ENCODE results near the gene NACC1. TPM values are rescaled to one million over a fixed set of nuclear protein-coding genes. Genes with fewer than 3 reads are reported as not detected.

Gene NACC1
- total and polyA plus RNA-seq, 2 experiments from 2014 or later, result 12.4 to 260 TPM

DNA sequence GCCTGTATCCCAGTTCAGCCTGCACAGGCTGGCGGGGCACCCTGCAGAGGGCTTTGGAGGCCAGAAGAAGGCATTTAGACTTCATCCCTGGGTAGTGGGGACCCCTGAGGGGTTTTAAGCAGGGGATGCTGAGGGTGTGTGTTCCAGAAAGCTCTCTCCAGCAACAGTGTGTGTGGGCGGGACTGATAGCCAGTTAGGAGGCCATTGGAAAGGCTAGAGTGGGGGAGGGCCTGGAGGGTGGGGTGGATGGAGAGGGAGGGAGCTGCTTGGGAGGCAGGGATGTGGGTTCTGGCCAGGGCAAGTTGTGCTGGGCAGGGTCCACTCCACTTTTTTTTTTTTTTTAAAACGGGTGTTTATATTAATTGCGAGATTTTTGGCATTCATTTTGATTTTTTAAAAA is 43.7 kb upstream of the NACC1 start:
- H3K9me2 ChIP-seq (ENCODE audit: insufficient read depth), result no peaks in the 10 kb centered on the region
- H3K4me3 ChIP-seq, result no peak overlapping the region
- peaks cover 24% of the 10 kb centered on the region for H3K4me1 ChIP-seq (ENCODE audit: insufficient read depth)
- no peak for TF ChIP-seq EZH2 (IDR thresholded peaks at IDR 0.05; ENCODE audit: low read depth, unreplicated experiment)
- TF ChIP-seq ZNF331 (CRISPR knock-in tag; IDR thresholded peaks at IDR 0.05; ENCODE audit: low read depth), result no peak
- TF ChIP-seq, protein P1, sequence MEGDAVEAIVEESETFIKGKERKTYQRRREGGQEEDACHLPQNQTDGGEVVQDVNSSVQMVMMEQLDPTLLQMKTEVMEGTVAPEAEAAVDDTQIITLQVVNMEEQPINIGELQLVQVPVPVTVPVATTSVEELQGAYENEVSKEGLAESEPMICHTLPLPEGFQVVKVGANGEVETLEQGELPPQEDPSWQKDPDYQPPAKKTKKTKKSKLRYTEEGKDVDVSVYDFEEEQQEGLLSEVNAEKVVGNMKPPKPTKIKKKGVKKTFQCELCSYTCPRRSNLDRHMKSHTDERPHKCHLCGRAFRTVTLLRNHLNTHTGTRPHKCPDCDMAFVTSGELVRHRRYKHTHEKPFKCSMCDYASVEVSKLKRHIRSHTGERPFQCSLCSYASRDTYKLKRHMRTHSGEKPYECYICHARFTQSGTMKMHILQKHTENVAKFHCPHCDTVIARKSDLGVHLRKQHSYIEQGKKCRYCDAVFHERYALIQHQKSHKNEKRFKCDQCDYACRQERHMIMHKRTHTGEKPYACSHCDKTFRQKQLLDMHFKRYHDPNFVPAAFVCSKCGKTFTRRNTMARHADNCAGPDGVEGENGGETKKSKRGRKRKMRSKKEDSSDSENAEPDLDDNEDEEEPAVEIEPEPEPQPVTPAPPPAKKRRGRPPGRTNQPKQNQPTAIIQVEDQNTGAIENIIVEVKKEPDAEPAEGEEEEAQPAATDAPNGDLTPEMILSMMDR (conservative IDR thresholded peaks at IDR 0.05; ENCODE audit: low read depth in 2 of 2), result no peak
- TF ChIP-seq NANOG (IDR thresholded peaks at IDR 0.05; ENCODE audit: borderline replicate concordance), result no peak
- TF ChIP-seq, protein P2, sequence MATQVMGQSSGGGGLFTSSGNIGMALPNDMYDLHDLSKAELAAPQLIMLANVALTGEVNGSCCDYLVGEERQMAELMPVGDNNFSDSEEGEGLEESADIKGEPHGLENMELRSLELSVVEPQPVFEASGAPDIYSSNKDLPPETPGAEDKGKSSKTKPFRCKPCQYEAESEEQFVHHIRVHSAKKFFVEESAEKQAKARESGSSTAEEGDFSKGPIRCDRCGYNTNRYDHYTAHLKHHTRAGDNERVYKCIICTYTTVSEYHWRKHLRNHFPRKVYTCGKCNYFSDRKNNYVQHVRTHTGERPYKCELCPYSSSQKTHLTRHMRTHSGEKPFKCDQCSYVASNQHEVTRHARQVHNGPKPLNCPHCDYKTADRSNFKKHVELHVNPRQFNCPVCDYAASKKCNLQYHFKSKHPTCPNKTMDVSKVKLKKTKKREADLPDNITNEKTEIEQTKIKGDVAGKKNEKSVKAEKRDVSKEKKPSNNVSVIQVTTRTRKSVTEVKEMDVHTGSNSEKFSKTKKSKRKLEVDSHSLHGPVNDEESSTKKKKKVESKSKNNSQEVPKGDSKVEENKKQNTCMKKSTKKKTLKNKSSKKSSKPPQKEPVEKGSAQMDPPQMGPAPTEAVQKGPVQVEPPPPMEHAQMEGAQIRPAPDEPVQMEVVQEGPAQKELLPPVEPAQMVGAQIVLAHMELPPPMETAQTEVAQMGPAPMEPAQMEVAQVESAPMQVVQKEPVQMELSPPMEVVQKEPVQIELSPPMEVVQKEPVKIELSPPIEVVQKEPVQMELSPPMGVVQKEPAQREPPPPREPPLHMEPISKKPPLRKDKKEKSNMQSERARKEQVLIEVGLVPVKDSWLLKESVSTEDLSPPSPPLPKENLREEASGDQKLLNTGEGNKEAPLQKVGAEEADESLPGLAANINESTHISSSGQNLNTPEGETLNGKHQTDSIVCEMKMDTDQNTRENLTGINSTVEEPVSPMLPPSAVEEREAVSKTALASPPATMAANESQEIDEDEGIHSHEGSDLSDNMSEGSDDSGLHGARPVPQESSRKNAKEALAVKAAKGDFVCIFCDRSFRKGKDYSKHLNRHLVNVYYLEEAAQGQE (IDR thresholded peaks at IDR 0.05; ENCODE audit: unreplicated experiment), result no peak
- TF ChIP-seq EZH2phosphoT487 (IDR thresholded peaks at IDR 0.05; ENCODE audit: unreplicated experiment), result no peak
- TF ChIP-seq CREB1 (CRISPR knock-in tag; IDR thresholded peaks at IDR 0.05; ENCODE audit: low read depth), result no peak
- TF ChIP-seq STAT1 (IDR thresholded peaks at IDR 0.05; ENCODE audit: unreplicated experiment), result no peak
- TF ChIP-seq ZNF114 (CRISPR knock-in tag; IDR thresholded peaks at IDR 0.05), result no peak
- TF ChIP-seq ETS1 (IDR thresholded peaks at IDR 0.05), result no peak
- no peak for TF ChIP-seq JUNB (IDR thresholded peaks at IDR 0.05; ENCODE audit: unreplicated experiment)
- no peak for TF ChIP-seq POLR2AphosphoS5 (IDR thresholded peaks at IDR 0.05; ENCODE audit: low read depth)
- TF ChIP-seq ZNF462 (CRISPR knock-in tag; IDR thresholded peaks at IDR 0.05), result no peak
- Mint-ChIP-seq H3K36me3 (ENCODE audit: low read depth) (no peaks in the 10 kb centered on the region), H3K4me3 (no peak overlapping the region), H3K27ac (no peak overlapping the region), H3K9me3 (no peaks in the 10 kb centered on the region), H3K27me3 (ENCODE audit: insufficient read depth, low read depth, poor library complexity) (peaks cover 23% of the 10 kb centered on the region), H3K4me1 (peaks cover 22% of the 10 kb centered on the region)
- peaks cover 8% of the 10 kb centered on the region; the same call in 1 of the 2 replicates for H3K27me3 ChIP-seq (ENCODE audit: insufficient read depth)
- ATAC-seq, result no peak
- no peaks in the 10 kb centered on the region for H3F3A ChIP-seq (replicated peaks; ENCODE audit: low read depth)
- DNase-seq (ENCODE audit: low spot score), result no peak
- H4K20me1 ChIP-seq (replicated peaks; ENCODE audit: insufficient read depth), result no peaks in the 10 kb centered on the region
- no peak overlapping the region for H3K4me2 ChIP-seq
- no peak overlapping the region for H2AFZ ChIP-seq
- no peaks in the 10 kb centered on the region for H3K79me2 ChIP-seq (replicated peaks; ENCODE audit: insufficient read depth)
- no peaks in the 10 kb centered on the region for H3K36me3 ChIP-seq (ENCODE audit: insufficient read depth)
- no peak overlapping the region for H3K27ac ChIP-seq (ENCODE audit: low read depth)

Data from GM23338 (cell line).